Germinal center (tissue), 1 donor: Measurements from ENCODE around the gene PSAT1.

Experiments
- DNase-seq: peaks from one replicate; pipeline ENCODE4 v3.0.0; 2012; ENCODE audit warnings: mixed read lengths, low spot score

Gene PSAT1

GRCh38 chr9:78292716-78293497 lies 4.0 kb upstream of the PSAT1 start:
- DNase-seq, result no peak

DNA sequence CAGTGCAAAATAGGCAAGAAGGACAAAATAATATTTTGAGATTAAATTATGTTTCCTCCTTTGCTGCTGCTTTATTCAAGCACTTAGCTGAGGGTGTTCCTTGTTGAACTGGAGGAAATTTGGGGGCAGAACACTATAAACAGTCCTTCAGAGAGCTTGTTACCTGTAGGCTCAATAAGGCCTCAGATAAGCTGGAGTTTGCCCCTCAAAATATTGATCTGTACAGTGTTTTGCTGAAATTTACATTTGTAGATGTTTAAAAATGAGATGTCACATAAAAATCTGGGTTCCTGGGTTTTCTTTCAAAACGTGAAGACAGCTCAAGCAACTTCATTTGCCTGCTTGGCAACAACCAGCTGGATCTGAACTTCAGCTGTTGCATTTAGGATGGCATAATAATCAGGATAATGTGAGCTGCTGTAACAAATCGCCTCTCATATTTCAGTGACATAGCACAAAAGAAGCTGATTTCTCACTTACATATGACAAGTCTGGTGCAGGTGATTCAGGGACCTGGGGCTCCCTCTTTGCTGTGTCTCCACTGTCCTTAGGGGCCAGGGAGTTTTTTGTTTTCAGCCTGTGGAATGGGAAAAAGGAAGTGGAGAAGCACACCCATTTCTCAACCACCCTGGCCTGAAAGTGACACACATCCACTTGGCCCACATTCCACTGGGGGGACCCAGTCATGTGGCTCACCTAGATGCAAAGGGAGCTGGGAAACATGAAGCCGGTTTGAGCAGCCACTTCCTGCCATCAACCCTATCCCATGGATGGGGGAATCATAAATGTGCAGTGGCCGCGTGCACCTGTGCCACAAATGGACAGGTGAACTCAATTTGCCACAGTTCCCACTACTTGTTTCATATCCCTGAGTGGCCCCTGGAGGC lies 2.4 kb upstream of the PSAT1 start:
- DNase-seq, result no peak

GRCh38 chr9:78295177-78295575 lies 1.7 kb upstream of the PSAT1 start:
- DNase-seq, result no peak

GRCh38 chr9:78295731-78296130 lies 1.2 kb upstream of the PSAT1 start:
- DNase-seq, result no peak

DNA sequence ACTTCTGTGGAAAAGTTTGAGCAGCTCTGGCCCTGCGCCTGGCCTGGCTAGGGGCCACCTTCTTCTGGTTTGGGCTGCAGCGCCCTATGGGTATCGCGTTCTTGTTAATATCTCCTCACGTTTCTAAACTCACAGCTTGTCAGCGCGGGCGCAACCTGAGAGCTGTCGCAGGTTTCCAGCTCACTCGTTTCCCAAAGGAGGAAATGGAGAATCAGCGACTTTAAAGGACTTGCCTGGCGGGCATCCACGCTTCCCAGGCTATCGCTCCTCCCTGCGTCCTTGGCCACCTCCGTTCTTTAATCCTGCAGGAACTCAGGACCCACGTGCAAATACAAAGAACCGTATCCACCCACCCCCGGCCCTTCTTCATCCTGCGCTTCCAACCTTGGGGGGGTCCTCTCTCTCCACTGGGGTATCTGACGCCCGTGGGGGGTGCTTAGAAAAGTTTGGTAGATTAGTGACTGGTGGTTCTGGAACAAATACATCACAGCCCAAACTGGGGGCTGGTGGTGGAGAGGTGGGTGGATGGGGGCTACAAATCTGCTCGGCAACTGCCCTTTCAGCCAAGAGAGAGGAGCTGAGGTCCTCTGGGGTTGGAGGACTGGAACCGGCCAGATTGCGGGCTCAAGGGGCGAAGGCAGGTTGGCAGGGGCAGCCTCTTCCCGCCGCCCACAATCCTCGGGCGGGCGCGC lies 578 bp upstream of the PSAT1 start:
- DNase-seq, result peak; percentile 16

DNA sequence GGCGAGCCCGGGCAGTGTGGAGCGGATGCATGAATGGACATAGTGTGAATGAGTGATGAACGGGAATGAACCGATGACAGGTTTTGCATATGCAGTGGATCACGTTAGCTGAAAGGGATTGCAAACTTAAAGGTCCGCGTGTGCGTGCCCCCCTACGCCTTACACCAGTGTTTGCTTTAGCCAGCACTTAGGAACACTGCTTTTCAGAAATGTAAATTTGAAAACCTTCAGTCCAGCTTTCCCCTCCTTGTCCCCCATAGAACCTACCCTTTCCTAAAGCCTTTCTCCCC lies 692 bp downstream of the PSAT1 start:
- no peak for DNase-seq

DNA sequence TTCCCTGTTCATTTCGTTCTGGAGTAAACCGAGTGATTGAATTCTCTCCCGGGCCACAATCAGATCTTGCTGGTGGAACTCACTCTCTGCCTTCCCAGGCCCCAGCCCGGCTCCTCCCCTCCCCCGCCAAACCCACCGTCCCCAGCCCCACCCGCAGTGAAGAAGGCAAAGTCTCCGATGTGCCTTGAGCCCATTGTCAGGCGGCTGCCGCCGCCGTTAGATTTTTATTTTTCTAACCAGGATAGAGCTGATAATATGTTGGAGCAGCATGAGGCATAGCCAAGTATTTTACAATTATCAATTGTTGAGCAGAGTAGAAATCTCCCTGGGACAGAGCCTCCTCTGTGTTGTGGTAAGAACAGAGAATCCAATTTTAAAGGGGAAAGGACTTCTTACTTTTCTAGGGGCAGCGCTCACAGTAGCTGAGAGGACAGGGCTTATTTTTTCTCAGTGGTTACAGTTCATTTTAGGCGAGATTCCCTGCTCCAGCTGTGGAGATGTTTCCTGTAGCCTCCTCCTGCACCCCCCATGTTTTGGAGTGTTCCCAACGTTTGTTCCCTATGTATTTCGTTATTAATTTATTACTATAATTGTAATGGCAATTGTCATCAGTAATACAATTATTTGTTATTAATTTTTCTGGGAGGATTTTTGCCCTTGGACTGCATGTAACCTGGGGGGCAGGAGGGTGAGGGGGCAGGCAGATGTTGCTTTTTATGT lies 1.3 kb downstream of the PSAT1 start:
- DNase-seq, result no peak

DNA sequence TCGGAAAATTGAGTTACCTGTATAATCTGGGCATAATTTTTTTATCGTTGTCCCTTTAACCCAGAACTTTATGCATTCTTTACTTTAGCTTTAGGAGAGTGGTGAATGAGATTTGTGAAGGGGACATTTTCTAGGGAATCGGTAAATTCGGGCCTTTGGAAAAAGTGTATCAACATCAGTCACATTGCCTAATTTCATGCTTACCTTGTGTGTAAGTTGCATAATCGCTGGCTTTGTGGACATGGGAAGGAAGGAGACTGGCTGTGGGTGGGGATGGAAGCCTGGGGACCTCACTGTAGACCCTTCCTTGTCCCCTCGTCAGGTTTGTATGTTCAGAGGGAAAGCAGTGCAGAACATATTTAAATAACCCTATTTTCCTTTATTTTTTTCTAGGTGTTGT lies 3.3 kb downstream of the PSAT1 start:
- no peak for DNase-seq

DNA sequence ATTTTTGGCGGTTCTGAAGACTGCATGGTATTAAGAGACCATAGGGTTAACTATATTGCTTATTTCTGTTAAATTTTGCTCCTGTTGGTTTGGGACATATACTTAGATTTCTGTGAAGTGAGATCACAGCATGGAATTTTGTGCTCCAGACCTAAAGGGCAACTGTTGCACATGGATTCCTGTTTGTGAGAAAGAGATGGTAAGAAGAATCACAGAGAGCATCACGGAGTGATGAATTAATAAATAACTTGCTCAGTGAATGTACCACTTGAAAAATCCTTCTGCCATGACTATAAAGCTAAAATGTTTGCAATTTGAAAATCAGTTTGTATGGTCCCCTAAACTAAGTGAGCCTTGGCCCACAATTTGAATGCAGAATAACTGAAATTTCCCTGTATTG lies 4.5 kb downstream of the PSAT1 start:
- no peak for DNase-seq

GRCh38 chr9:78303377-78304062 lies 6.6 kb downstream of the PSAT1 start:
- no peak for DNase-seq

DNA sequence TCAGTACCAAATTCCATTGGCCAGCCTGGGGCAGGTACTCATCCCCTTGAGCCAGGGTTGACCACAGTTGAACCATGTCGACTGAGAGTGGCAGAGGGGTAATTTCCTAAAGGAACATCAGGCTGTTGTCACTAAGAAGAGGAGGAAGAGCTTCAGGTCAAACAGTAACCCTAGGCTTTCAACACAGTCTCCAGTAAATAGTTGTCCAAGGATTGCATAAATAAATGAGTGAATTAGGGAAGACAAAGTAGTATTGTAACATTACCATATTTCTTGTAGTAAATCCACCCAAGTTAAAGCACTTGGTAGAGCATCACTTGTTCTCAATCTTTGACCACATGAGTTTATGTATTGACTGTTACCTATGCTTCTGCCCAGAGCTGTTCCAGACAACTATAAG lies 7.4 kb downstream of the PSAT1 start:
- no peak for DNase-seq

- no peak for DNase-seq
These were observed 9.5 kb downstream of the PSAT1 start for GRCh38 chr9:78306222-78307076.

GRCh38 chr9:78307360-78307759 lies 10.4 kb downstream of the PSAT1 start:
- DNase-seq, result no peak

DNA sequence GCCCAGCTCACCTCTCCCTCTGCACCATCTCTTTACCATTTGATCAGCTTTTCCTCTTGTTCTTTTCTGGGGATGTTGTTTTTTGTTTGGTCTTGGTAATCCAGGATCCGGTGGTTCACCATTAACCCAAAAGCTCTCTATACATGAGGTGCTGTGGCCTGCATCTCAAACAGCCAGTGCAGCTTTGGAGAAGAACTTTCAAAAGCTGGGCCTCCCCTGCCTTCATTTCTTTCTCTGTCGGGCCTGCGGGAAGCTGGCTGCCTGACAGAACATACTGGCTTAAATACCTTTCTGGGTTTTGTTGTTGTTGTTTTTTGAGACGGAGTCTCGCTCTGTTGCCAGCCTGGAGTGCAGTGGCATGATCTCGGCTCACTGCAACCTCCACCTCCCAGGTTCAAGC lies 12.1 kb downstream of the PSAT1 start:
- DNase-seq, result no peak

- no peak for DNase-seq
These were observed 14.2 kb downstream of the PSAT1 start for GRCh38 chr9:78311075-78311474.

GRCh38 chr9:78311886-78312524 lies 15.1 kb downstream of the PSAT1 start:
- DNase-seq, result no peak

DNA sequence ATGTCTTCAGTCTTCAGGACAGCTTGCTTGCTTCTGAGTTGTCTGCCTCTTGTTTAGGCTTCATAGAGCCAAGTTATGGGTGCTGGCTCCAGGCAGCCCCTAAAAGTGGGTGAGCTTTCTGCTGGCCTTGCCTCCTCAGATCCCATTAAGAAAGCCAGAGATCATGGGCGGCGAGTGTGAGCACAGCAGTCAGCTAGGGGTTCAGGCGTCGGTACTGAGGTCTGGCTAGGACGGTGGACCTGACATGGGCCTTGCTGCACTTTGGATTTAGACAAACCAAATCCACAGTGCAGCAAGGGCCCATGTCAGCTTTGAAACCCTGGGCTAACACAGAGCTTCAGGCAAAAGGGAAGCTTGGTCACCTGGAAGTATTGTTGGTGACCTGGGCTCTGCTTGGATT lies 17.6 kb downstream of the PSAT1 start:
- DNase-seq, result no peak

DNA sequence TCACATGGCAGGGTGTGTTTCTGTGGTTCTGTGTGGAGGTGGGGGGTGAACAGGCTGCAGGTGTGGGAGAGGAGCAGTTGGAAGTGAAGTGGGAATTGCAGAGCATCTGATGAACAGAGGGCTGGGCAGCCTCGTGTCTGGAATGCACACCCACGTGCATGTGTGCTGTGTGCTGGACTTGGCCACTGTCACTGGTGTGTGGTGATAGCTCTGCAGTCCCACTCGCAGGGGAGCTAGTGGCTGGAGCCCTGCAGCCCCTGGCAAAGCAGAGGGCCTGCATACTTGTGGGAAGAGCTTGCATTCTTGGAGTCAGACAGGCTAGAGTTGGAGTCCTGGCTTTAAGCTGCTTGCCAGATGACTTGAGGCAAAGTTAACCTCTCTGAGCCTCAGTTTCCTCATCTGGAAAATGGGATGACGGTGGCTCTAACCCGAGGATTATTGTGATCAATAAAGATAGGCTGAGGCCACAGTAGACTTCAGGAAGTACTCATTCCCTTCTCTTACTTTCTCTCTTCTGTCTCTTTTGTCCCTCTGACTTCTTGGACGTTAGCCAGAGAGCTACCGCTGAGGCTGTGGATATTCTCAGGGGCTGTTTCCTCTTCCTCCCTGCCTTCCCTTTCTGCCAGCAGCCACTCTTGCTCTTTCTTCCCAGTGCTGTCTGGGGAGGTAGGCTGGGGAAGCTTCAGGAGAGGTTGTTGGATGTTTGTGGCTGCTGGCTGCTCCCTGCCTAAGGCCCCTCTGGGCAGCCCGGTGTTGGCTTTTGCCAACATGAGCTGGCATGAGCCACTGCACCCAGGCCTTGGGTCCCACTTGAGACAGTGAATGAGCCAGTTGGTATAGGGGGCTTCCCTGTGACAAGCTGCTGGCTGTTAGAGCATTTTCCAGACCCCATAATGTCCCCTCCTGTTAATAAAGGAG lies 18.3 kb downstream of the PSAT1 start:
- DNase-seq, result no peak
